Trophoblast cell (in vitro differentiated cells and primary cell): ENCODE measurements around the gene OR7D2.

Experiments used
- DNase-seq, 2 donors: peaks; one replicate each; pipeline ENCODE4 v3.0.0-alpha.2; 2016
- H2AFZ ChIP-seq: 2 replicates; pipeline ENCODE4 v1.6.1; 2013; ENCODE audit warnings: low read length, moderate library complexity, mild to moderate bottlenecking; ENCODE audit not compliant: insufficient read depth, poor library complexity
- H2AK5ac ChIP-seq: 2 replicates; pipeline ENCODE4 v1.6.1; 2013; ENCODE audit warnings: mild to moderate bottlenecking, low read length
- H2BK120ac ChIP-seq: 2 replicates; pipeline ENCODE4 v1.6.1; 2013; ENCODE audit warnings: low read length, mild to moderate bottlenecking, moderate library complexity; ENCODE audit not compliant: insufficient read depth, poor library complexity
- H2BK12ac ChIP-seq: 2 replicates; pipeline ENCODE4 v1.6.1; 2013; ENCODE audit warnings: mild to moderate bottlenecking, low read length, moderate library complexity
- H2BK5ac ChIP-seq: 2 replicates; pipeline ENCODE4 v1.6.1; 2013; ENCODE audit warnings: low read length, low read depth, moderate library complexity, mild to moderate bottlenecking; ENCODE audit not compliant: poor library complexity
- H3K14ac ChIP-seq: 2 replicates; pipeline ENCODE4 v1.6.1; 2013; ENCODE audit warnings: mild to moderate bottlenecking, low read length
- H3K18ac ChIP-seq: 2 replicates; pipeline ENCODE4 v1.6.1; 2013; ENCODE audit warnings: mild to moderate bottlenecking, low read length
- H3K23ac ChIP-seq: 2 replicates; pipeline ENCODE4 v1.6.1; 2013; ENCODE audit warnings: low read length
- H3K27ac ChIP-seq: 2 replicates; pipeline ENCODE4 v1.5.1; 2013; ENCODE audit warnings: low read depth, mild to moderate bottlenecking, inconsistent platforms, low read length, moderate library complexity
- H3K27me3 ChIP-seq: 2 replicates; pipeline ENCODE4 v1.6.1; 2013; ENCODE audit warnings: inconsistent platforms, mild to moderate bottlenecking, low read length, moderate library complexity; ENCODE audit not compliant: insufficient read depth
- H3K36me3 ChIP-seq, 2 experiments: 1 replicate in 1 of 2; 2 replicates in 1 of 2; pipeline ENCODE4 v1.6.1; 2013; ENCODE audit warnings: low read length in 2 of 2, mild to moderate bottlenecking in 2 of 2, moderate library complexity in 1 of 2; ENCODE audit not compliant: insufficient read depth in 2 of 2, control insufficient read depth in 1 of 2
- H3K4ac ChIP-seq: 2 replicates; pipeline ENCODE4 v1.6.1; 2013; ENCODE audit warnings: low read depth, mild to moderate bottlenecking, low read length, moderate library complexity
- H3K4me1 ChIP-seq, 2 experiments: 1 replicate in 1 of 2; 2 replicates in 1 of 2; pipeline ENCODE4 v1.6.1; 2013; ENCODE audit warnings: low read length in 2 of 2, mild to moderate bottlenecking in 2 of 2, moderate library complexity in 1 of 2; ENCODE audit not compliant: insufficient read depth in 2 of 2, control insufficient read depth in 1 of 2
- H3K4me2 ChIP-seq: 2 replicates; pipeline ENCODE4 v1.6.1; 2013; ENCODE audit warnings: inconsistent platforms, mild to moderate bottlenecking, low read length, moderate library complexity
- H3K4me3 ChIP-seq: 2 replicates; pipeline ENCODE4 v1.5.1; 2013; ENCODE audit warnings: mild to moderate bottlenecking, low read depth, low read length, inconsistent platforms
- H3K79me1 ChIP-seq: one replicate; pipeline ENCODE4 v1.6.1; 2013; ENCODE audit warnings: low read length
- H3K79me2 ChIP-seq: 2 replicates; pipeline ENCODE4 v1.6.1; 2013; ENCODE audit warnings: low read length, mild to moderate bottlenecking; ENCODE audit not compliant: control insufficient read depth, insufficient read depth, poor library complexity
- H3K9ac ChIP-seq: 2 replicates; pipeline ENCODE4 v1.6.1; 2013; ENCODE audit warnings: mild to moderate bottlenecking, low read length
- H3K9me3 ChIP-seq: 2 replicates; pipeline ENCODE4 v1.6.1; 2013; ENCODE audit warnings: low read depth, mild to moderate bottlenecking, control low read depth, inconsistent platforms, low read length; ENCODE audit not compliant: insufficient read depth
- H4K12ac ChIP-seq: 2 replicates; pipeline ENCODE4 v1.6.1; 2013; ENCODE audit warnings: low read depth, mild to moderate bottlenecking, low read length, moderate library complexity
- H4K8ac ChIP-seq: 2 replicates; pipeline ENCODE4 v1.6.1; 2013; ENCODE audit warnings: low read depth, mild to moderate bottlenecking, low read length, moderate library complexity
- H4K91ac ChIP-seq: one replicate; pipeline ENCODE4 v1.6.1; 2013; ENCODE audit warnings: low read depth, mild to moderate bottlenecking, low read length, moderate library complexity
- WGBS: extraction: QIAGEN DNeasy Blood & Tissue Kit; methylation state at CpG from one replicate; pipeline ENCODE4 v1.1.7; 2013; ENCODE audit warnings: missing lambda C conversion rate; ENCODE audit not compliant: insufficient read length, insufficient coverage; ENCODE audit errors: extremely low coverage; 5-methylcytosine and 5-hydroxymethylcytosine counted together

OR7D2 gene

DNA sequence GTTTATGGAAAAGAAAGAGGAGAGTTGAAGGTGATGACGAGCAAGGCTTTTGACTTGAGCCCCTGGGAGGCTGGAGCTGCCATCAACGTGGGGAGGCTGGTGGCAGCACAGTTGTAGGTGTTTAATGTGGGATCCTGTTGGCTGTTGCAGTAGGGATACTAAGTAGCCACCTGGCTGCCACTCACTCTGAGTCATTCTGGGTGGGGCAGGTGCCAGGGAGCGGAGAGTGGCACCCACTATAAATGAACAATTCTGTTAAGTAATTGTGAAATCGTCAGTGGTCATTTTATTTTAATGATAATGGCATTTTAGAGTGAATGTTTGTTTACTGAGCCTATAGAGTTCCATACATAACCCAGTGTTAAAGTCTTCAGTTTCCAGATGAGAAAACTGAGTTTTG lies 28.8 kb upstream of the OR7D2 start:
- Histone ChIP-seq H2AFZ (no peak overlapping the region), H3K9ac (no peak overlapping the region), H3K4me3 (no peak overlapping the region), H4K8ac (no peak overlapping the region), H3K9me3 (peaks cover 9% of the 10 kb centered on the region), H3K27me3 (no peaks in the 10 kb centered on the region), H2BK12ac (no peak overlapping the region), H2BK120ac (no peak overlapping the region), H3K36me3 (peaks cover 15 to 17% of the 10 kb centered on the region in 2 experiments), H3K79me1 (no peaks in the 10 kb centered on the region), H4K12ac (no peak overlapping the region), H3K79me2 (peaks cover 9% of the 10 kb centered on the region), H3K23ac (no peak overlapping the region), H2BK5ac (no peak overlapping the region), H3K4me1 (no peaks in the 10 kb centered on the region), H3K14ac (no peak overlapping the region), H3K27ac (no peak overlapping the region), H4K91ac (no peak overlapping the region), H3K4me2 (no peak overlapping the region), H2AK5ac (no peak overlapping the region), H3K4ac (peak overlapping the region; percentile 81), H3K18ac (no peak overlapping the region)
- no peak for DNase-seq
- no CpG with 5 or more reads among the region's 4 CpGs for WGBS

DNA sequence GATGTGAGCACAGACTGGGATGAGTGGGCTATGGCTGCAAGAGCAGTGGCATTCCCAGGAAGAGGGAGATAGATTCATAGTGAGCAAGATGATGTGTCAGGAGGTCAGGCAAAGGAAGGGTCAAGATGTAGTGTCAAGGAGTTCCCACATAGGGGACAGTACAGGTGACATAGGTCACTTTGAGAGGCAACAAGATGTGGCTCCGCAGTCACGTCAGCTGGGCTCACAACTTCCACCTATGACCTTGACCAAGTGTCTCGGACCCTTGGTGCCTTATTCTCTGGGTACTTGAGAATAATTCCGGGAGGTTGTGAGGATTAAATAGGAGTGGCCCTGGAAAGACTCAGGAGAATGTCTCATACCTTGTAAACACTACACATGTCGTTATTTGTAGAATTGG lies 28.1 kb upstream of the OR7D2 start:
- H3K4me1 ChIP-seq = no peaks in the 10 kb centered on the region
- no peak for DNase-seq
- H2BK12ac ChIP-seq = no peak overlapping the region
- no peak overlapping the region for H2AFZ ChIP-seq
- H3K18ac ChIP-seq = no peak overlapping the region
- H3K27ac ChIP-seq = no peak overlapping the region
- H3K4me3 ChIP-seq = no peak overlapping the region
- WGBS = no CpG with 5 or more reads among the region's 5 CpGs
- H3K4me2 ChIP-seq = no peak overlapping the region
- peaks cover 7% of the 10 kb centered on the region for H3K79me2 ChIP-seq
- no peak overlapping the region for H4K91ac ChIP-seq
- H2BK5ac ChIP-seq = no peak overlapping the region
- H3K4ac ChIP-seq = peak overlapping the region; percentile 43
- H3K9me3 ChIP-seq = peaks cover 6% of the 10 kb centered on the region
- no peak overlapping the region for H2AK5ac ChIP-seq
- H3K36me3 ChIP-seq = peaks cover 18 to 19% of the 10 kb centered on the region in 2 experiments
- no peak overlapping the region for H4K12ac ChIP-seq
- H4K8ac ChIP-seq = no peak overlapping the region
- H3K27me3 ChIP-seq = no peaks in the 10 kb centered on the region
- no peak overlapping the region for H2BK120ac ChIP-seq
- H3K23ac ChIP-seq = no peak overlapping the region
- no peaks in the 10 kb centered on the region for H3K79me1 ChIP-seq
- no peak overlapping the region for H3K14ac ChIP-seq
- H3K9ac ChIP-seq = no peak overlapping the region

DNA sequence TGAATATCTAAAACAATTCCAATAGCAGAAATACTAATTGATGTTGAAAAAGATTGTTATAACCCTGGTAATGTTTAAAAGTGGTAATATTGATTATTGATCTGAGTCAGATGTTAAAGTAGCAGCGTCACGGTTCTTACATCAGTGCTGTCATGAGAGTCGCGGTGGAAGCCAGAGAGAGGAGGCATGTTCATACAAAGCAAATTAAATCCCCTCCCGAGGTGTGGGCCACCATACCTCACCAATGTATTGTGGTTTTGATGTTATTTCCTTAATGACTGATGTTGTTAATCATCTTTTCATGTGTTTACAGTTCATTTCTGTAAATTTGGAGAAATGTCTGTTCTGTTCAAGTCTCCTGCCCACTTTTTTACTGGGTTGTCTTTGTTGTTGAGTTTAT lies 27.4 kb upstream of the OR7D2 start:
- no peaks in the 10 kb centered on the region for H3K79me1 ChIP-seq
- no CpG with 5 or more reads among the region's 5 CpGs for WGBS
- no peak overlapping the region for H3K18ac ChIP-seq
- no peak overlapping the region for H4K8ac ChIP-seq
- no peak overlapping the region for H2BK120ac ChIP-seq
- H3K4me1 ChIP-seq = no peaks in the 10 kb centered on the region
- no peak overlapping the region for H3K9ac ChIP-seq
- H3K4me2 ChIP-seq = no peak overlapping the region
- no peak overlapping the region for H4K91ac ChIP-seq
- H3K9me3 ChIP-seq = peaks cover 9% of the 10 kb centered on the region
- H3K27ac ChIP-seq = no peak overlapping the region
- H2AFZ ChIP-seq = no peak overlapping the region
- H3K4me3 ChIP-seq = no peak overlapping the region
- H3K14ac ChIP-seq = no peak overlapping the region
- H3K79me2 ChIP-seq = peaks cover 7% of the 10 kb centered on the region
- H3K4ac ChIP-seq = no peak overlapping the region
- peaks cover 23% of the 10 kb centered on the region in 2 experiments for H3K36me3 ChIP-seq
- H2BK12ac ChIP-seq = no peak overlapping the region
- H3K27me3 ChIP-seq = no peaks in the 10 kb centered on the region
- H3K23ac ChIP-seq = no peak overlapping the region
- no peak overlapping the region for H4K12ac ChIP-seq
- DNase-seq = no peak
- no peak overlapping the region for H2AK5ac ChIP-seq
- no peak overlapping the region for H2BK5ac ChIP-seq

DNA sequence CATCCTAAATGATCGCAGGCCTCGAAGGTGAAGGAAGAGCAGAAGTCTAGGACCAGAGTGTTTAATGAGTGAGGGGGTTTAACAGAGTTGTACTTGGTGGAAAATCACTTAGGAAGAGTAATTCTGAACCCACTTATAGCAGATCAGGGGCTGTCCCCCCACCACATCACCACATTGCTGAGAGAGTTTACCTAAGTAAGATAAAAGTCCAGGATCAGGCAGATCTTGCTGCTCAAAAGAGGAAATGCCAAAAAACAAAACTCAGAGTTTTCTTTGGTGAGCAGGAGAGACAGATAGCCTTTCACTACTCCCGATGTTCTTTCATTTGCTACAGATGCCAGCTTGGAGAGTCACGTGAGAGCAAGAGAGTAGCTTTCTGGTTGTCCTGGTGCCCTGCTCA lies 23.2 kb upstream of the OR7D2 start:
- Histone ChIP-seq H2AFZ (no peak overlapping the region), H3K4me3 (no peak overlapping the region), H3K4me2 (no peak overlapping the region), H3K27me3 (no peaks in the 10 kb centered on the region), H3K79me1 (no peaks in the 10 kb centered on the region), H3K23ac (no peak overlapping the region), H2BK120ac (no peak overlapping the region), H3K4ac (no peak overlapping the region), H2BK5ac (no peak overlapping the region), H3K9ac (no peak overlapping the region), H2AK5ac (no peak overlapping the region), H3K9me3 (peaks cover 20% of the 10 kb centered on the region), H3K18ac (no peak overlapping the region), H4K8ac (no peak overlapping the region), H4K91ac (no peak overlapping the region), H3K4me1 (no peaks in the 10 kb centered on the region), H3K79me2 (peaks cover 3% of the 10 kb centered on the region), H3K36me3 (peaks cover 48 to 56% of the 10 kb centered on the region in 2 experiments), H2BK12ac (no peak overlapping the region), H3K27ac (no peak overlapping the region), H3K14ac (no peak overlapping the region), H4K12ac (no peak overlapping the region)
- no peak for DNase-seq
- no CpG with 5 or more reads among the region's 4 CpGs for WGBS
